GM12878 (cell line): ENCODE results near the gene DCST1. TPM values are rescaled to one million over a fixed set of nuclear protein-coding genes. Genes with fewer than 3 reads are reported as not detected.

Source experiments
- ATAC-seq: fragments of 200-7000 bp; cut with Tn5 transposase; 3 replicates; pipeline ENCODE4 v1.9.1; 2020; ENCODE audit warnings: mild to moderate bottlenecking, moderate library complexity
- BruUV-seq: library from RNA; stranded (reverse); fragments of 400-500 nt; replicated peaks from 2 replicates; lab custom pipeline; 2021; lab: Mats Ljungman, UMichigan
- CTCF ChIA-PET: fragments of 300-600 bp; sonication (Branson Sonifier 250); formaldehyde crosslinking; extraction: SDS; loops from one replicate; lab custom pipeline; 2021; ENCODE audit warnings: inconsistent platforms; lab: Yijun Ruan, JAX
- POLR2A ChIA-PET: fragments of 350-600 bp; formaldehyde crosslinking; extraction: SDS; loops from one replicate; lab custom pipeline; 2021; ENCODE audit warnings: inconsistent platforms; lab: Charles Lee
- RAD21 ChIA-PET: fragments of 300-600 bp; sonication (Branson Sonifier 250); formaldehyde crosslinking; loops from one replicate; lab custom pipeline; 2023; ENCODE audit warnings: antibody characterized with exemption; ENCODE audit not compliant: unreplicated experiment; lab: Charles Lee
- SMC1A ChIA-PET: fragments of 300-600 bp; sonication (Branson Sonifier 250); formaldehyde crosslinking; loops from one replicate; lab custom pipeline; 2023; ENCODE audit not compliant: unreplicated experiment, uncharacterized antibody; lab: Charles Lee
- DNase-seq: peaks from one replicate; pipeline ENCODE4 v3.0.0-alpha.2; 2011; ENCODE audit warnings: low read depth, low spot score
- FAIRE-seq: peaks from 3 replicates; lab custom pipeline; 2011; peaks lifted over from hg19 to GRCh38; lab: Jason Lieb, UNC
- H2AFZ ChIP-seq: 2 replicates; pipeline ENCODE4 v1.6.0; 2011; ENCODE audit warnings: low read depth, low read length, control low read depth; ENCODE audit not compliant: control insufficient read depth
- H3K27ac ChIP-seq: 2 replicates; pipeline ENCODE4 v1.5.1; 2011; ENCODE audit warnings: control low read depth; ENCODE audit not compliant: control insufficient read depth, insufficient read depth
- H3K27me3 ChIP-seq, 2 experiments: replicated peaks in 1 of 2; 2 replicates each; pipeline versions ENCODE4 v1.6.0 to v1.6.1; 2011; ENCODE audit warnings: low read length in 1 of 2; ENCODE audit not compliant: control insufficient read depth in 2 of 2, insufficient read depth in 2 of 2
- H3K36me3 ChIP-seq, 2 experiments: 2 replicates each; pipeline ENCODE4 v1.5.1; 2011; ENCODE audit warnings: low read length in 1 of 2; ENCODE audit not compliant: control insufficient read depth in 2 of 2, insufficient read depth in 2 of 2
- H3K4me1 ChIP-seq: 2 replicates; pipeline ENCODE4 v1.6.1; 2011; ENCODE audit warnings: mild to moderate bottlenecking, low read length, moderate library complexity, mixed read lengths; ENCODE audit not compliant: control insufficient read depth, insufficient read depth
- H3K4me2 ChIP-seq: 2 replicates; pipeline ENCODE4 v1.6.0; 2011; ENCODE audit warnings: control low read depth; ENCODE audit not compliant: control insufficient read depth, insufficient read depth
- H3K4me3 ChIP-seq: fragments of 200-600 bp; sonication (generic); 2 replicates; pipeline ENCODE4 v1.5.1; 2016
- H3K79me2 ChIP-seq: 2 replicates; pipeline ENCODE4 v1.6.0; 2011; ENCODE audit warnings: low read length; ENCODE audit not compliant: control insufficient read depth, insufficient read depth
- H3K9ac ChIP-seq: 2 replicates; pipeline ENCODE4 v1.8.0; 2011; ENCODE audit warnings: low read length, control low read depth, mixed read lengths; ENCODE audit not compliant: control insufficient read depth, insufficient read depth
- H3K9me3 ChIP-seq: replicated peaks from 3 replicates; pipeline ENCODE4 v1.5.1; 2011; ENCODE audit warnings: mild to moderate bottlenecking, low read length; ENCODE audit not compliant: control insufficient read depth, insufficient read depth
- H4K20me1 ChIP-seq: 2 replicates; pipeline ENCODE4 v1.6.0; 2011; ENCODE audit not compliant: control insufficient read depth, insufficient read depth
- ASH2L ChIP-seq: fragments of 300-600, 200-600 bp; sonication (generic); IDR thresholded peaks from 2 replicates; pipeline ENCODE4 v1.6.1; 2017; ENCODE audit warnings: low read depth, mild to moderate bottlenecking, borderline replicate concordance
- EGR1 ChIP-seq, 2 experiments: IDR thresholded peaks; 1 replicate in 1 of 2; 2 replicates in 1 of 2; pipeline ENCODE4 v1.6.1; 2011 to 2012; ENCODE audit warnings: low read depth in 2 of 2, low read length in 2 of 2, borderline replicate concordance in 1 of 2, mild to moderate bottlenecking in 1 of 2, moderate library complexity in 1 of 2
- IRF4 ChIP-seq: IDR thresholded peaks from 2 replicates; pipeline ENCODE4 v1.6.1; 2011; ENCODE audit warnings: low read depth, low read length
- RAD51 ChIP-seq: fragments of 450-650 bp; IDR thresholded peaks from 2 replicates; pipeline ENCODE4 v1.6.1; 2016; ENCODE audit warnings: moderate library complexity, mild to moderate bottlenecking, inconsistent platforms
- WGBS: methylation state at CpG from one replicate; pipeline ENCODE4 v1.1.6; 2016; ENCODE audit warnings: low lambda C conversion rate; ENCODE audit not compliant: insufficient replicate concordance, insufficient coverage; ENCODE audit errors: missing lambda C conversion rate; 5-methylcytosine and 5-hydroxymethylcytosine counted together
- in situ Hi-C: fragments of 300-500 bp; cut with MboI; formaldehyde crosslinking; loops from 9 replicates; pipeline ENCODE4 v1.14.3; 2018; ENCODE audit warnings: mixed read lengths
- intact Hi-C: fragments of 100-400 bp; cut with micrococcal nuclease; formaldehyde crosslinking; loops from one replicate; pipeline ENCODE4 v1.14.2; 2022; ENCODE audit not compliant: unreplicated experiment
- polyA plus RNA-seq, 11 experiments: library from polyadenylated mRNA; depleted of rRNA in 4 of 11; unstranded in 6 of 11; stranded (reverse) in 5 of 11; fragments of >200 nt; fragmentation: Nextera tagmentation in 4 of 11; fragmentation: Illumina TruSeq in 1 of 11; extraction: Ambion mirVana in 4 of 11; extraction: Trizol in 1 of 11; gene quantifications; 1 replicate in 1 of 11; 2 replicates in 10 of 11; pipeline versions ENCODE4 v1.2.1 to v1.2.3, GENCODE V29; 2011 to 2016; ENCODE audit warnings: inconsistent platforms in 2 of 11, missing spikeins in 2 of 11, low read depth in 1 of 11
- total RNA-seq, 4 experiments: library from RNA; depleted of rRNA in 3 of 4; stranded (reverse); fragments of >200 nt in 3 of 4; fragmentation: Illumina TruSeq in 1 of 4; extraction: Trizol in 1 of 4; gene quantifications; 2 replicates each; pipeline versions ENCODE4 v1.2.1 to v1.2.3, GENCODE V29; 2013 to 2021

DCST1 gene
- total and polyA plus RNA-seq, 10 of the 15 experiments (the other 5 are each of a cell fraction or from before 2014, with no cell fraction given) = not detected

DNA sequence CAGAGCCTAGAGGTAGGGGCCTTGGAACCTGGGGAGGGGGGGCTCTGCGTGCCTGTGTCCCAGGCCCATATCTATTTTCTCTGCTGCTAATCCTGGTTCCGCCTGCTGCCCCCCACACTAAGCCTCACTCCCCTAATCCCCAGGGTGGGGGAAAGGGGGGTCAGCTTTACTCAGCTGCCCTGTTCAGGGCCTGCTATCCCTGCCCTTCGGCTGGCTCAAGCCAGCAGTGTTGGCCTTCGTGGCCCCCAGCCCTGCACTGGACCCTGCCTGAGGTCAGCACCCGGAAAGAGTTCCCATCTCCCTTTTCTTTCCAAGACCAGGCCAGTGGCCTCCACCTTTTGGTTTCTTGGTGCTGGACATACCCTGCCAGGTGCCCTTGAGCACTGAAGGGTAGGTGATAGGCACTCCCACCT lies 22.6 kb upstream of the DCST1 start:
- Histone ChIP-seq H3K9ac (no peak overlapping the region), H3K79me2 (peaks cover 26% of the 10 kb centered on the region)
- SMC1A ChIA-PET = no interaction called here

DNA sequence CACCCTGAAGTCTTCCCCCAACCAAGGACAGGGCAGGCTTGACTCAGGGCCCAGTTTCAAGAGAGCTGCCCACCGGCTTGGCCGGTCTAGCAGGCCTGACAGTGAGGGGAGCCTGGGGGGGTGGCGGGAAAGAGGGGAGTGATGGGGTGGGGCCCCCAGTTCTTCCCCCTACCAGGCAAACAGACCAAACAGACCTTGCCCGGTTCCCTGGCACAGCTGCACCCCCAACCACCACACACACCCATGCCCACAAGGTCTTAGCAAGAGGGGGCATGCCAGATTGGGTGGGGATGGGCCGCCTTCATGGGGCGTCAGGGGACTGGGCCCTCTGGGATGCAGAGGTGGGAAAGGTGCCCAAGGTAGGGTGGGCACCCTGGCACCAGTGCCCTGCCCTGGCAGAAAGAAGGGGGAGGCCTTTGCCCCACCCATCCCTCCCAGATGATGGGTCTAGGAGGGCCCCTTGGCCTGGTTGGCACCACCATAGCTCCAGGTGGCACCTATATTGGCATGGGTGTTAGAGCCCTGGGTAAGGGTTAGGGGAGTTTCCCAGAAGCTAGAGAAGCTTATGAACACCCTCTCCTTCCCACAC lies 22.1 kb upstream of the DCST1 start:
- peaks cover 41% of the 10 kb centered on the region for H3K4me1 ChIP-seq
- peaks cover 21% of the 10 kb centered on the region for H3K79me2 ChIP-seq
- H3K9me3 ChIP-seq = no peaks in the 10 kb centered on the region
- H3K9ac ChIP-seq = no peak overlapping the region
- in situ Hi-C loops = no loop called here
- no TSS peak for BruUV-seq
- ATAC-seq = no peak
- intact Hi-C loops = no loop called here
- H3K27me3 ChIP-seq = no peaks in the 10 kb centered on the region
- no peak overlapping the region for H3K4me2 ChIP-seq
- ChIA-PET RAD21 (interaction anchor here (1.1 kb wide), 1 partner anchor 12 kb away, joined by 5 read pairs; no protein-coding TSS in a partner anchor), POLR2A (interaction anchor here (1.4 kb wide), 1 partner anchor 23 kb away, joined by 3 read pairs; no protein-coding TSS in a partner anchor), CTCF (interaction anchor here (1.1 to 2.1 kb wide), 2 partner anchors 12 to 33 kb away, joined by 6 to 9 read pairs; no protein-coding TSS in a partner anchor)
- no peak overlapping the region for H3K4me3 ChIP-seq
- WGBS = 98% methylated on average over 4 of the region's 6 CpGs
- TF ChIP-seq EGR1 (IDR thresholded peaks at IDR 0.05; ENCODE audit: borderline replicate concordance in 1 of 2, low read depth in 2 of 2, low read length in 2 of 2) (no peak), IRF4 (no peak)
- TF ChIP-seq, all 136 proteins: peak for 0
- Histone ChIP-seq H3K36me3 (peaks cover 0 to 21% of the 10 kb centered on the region in 2 experiments; a peak in 3 of 4 replicates), H2AFZ (no peak overlapping the region), H4K20me1 (0 out of 2 replicates have a peak, but pooled peaks cover 3% of the 10 kb centered on the region), H3K27ac (no peak overlapping the region)
- SMC1A ChIA-PET = interaction anchor here (0.6 kb wide), 1 partner anchor 24 kb away, joined by 3 read pairs; no protein-coding TSS in a partner anchor
- DNase-seq (no peak), FAIRE-seq (no peak)

More for the DNA sequence above, 22.6 kb upstream of the DCST1 start:
- TF ChIP-seq ASH2L (no peak), RAD51 (no peak)
- intact Hi-C loops (no loop called here), in situ Hi-C loops (no loop called here)
- Histone ChIP-seq H3K4me2 (no peak overlapping the region), H2AFZ (no peak overlapping the region), H4K20me1 (0 out of 2 replicates have a peak, but pooled peaks cover 3% of the 10 kb centered on the region), H3K4me1 (peaks cover 42% of the 10 kb centered on the region), H3K27ac (no peak overlapping the region), H3K9me3 (no peaks in the 10 kb centered on the region), H3K27me3 (no peaks in the 10 kb centered on the region), H3K36me3 (peaks cover 0 to 16% of the 10 kb centered on the region in 2 experiments; a peak in 3 of 4 replicates), H3K4me3 (no peak overlapping the region)
- ChIA-PET POLR2A (interaction anchor here (0.6 to 1.4 kb wide), 2 partner anchors 11 to 23 kb away, joined by 3 read pairs; no protein-coding TSS in a partner anchor), RAD21 (interaction anchor here (0.8 kb wide), 2 partner anchors 27 to 56 kb away, joined by 3 read pairs; no protein-coding TSS in a partner anchor), CTCF (interaction anchor here (2.1 kb wide), 1 partner anchor 11 kb away, joined by 9 read pairs; no protein-coding TSS in a partner anchor)
- FAIRE-seq (no peak), ATAC-seq (no peak), DNase-seq (no peak)
- BruUV-seq = no TSS peak
- WGBS = 92% methylated on average over 5 of the region's 5 CpGs
